ENCODE data around the gene ILDR1.

DNA sequence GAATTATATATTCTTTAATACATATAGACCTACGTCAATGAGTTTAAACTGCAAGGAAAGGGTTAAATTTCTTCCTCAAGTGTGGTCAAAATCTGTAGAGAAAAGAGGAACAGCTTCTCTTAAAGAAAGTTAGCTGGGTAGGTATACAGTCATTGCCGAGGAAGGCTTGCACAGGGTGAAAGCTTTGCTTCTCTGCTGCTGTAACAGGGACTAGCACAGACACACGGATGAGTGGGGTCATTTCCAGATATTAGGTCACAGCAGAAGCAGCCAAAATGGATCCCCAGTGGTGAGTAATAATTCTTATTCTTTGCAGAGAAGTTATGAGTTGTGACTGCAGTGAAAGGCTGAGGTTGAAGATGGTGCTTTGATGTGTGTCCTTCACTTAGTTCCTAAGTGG lies 33.2 kb upstream of the ILDR1 start, which contains the start of gene CD86:
- TF ChIP-seq POLR2A (IDR thresholded peaks at IDR 0.05): no peak
- TF ChIP-seq, protein P1, sequence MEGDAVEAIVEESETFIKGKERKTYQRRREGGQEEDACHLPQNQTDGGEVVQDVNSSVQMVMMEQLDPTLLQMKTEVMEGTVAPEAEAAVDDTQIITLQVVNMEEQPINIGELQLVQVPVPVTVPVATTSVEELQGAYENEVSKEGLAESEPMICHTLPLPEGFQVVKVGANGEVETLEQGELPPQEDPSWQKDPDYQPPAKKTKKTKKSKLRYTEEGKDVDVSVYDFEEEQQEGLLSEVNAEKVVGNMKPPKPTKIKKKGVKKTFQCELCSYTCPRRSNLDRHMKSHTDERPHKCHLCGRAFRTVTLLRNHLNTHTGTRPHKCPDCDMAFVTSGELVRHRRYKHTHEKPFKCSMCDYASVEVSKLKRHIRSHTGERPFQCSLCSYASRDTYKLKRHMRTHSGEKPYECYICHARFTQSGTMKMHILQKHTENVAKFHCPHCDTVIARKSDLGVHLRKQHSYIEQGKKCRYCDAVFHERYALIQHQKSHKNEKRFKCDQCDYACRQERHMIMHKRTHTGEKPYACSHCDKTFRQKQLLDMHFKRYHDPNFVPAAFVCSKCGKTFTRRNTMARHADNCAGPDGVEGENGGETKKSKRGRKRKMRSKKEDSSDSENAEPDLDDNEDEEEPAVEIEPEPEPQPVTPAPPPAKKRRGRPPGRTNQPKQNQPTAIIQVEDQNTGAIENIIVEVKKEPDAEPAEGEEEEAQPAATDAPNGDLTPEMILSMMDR (IDR thresholded peaks at IDR 0.05): no peak

Measured in uterus (tissue), 2 donors.